IPS-11a (cell line): ENCODE results near the gene CACNA1D.
"Not testable (repeated sequence)": the region's sequence is repeated elsewhere in the genome, so short reads cannot be mapped to it uniquely, and the experiment has no call there.

Experiments
- H3K4me3 ChIP-seq: one replicate; pipeline ENCODE4 v1.5.1; 2013; ENCODE audit warnings: low read depth, low read length, control low read depth

The CACNA1D gene

GRCh38 chr3:53649816-53650215, 155.4 kb downstream of the CACNA1D start:
- H3K4me3 ChIP-seq = no peak overlapping the region

- H3K4me3 ChIP-seq = no peak overlapping the region
Observed at GRCh38 chr3:53650424-53650823, 156.0 kb downstream of the CACNA1D start.

- no peak overlapping the region for H3K4me3 ChIP-seq
Observed at GRCh38 chr3:53650928-53651661, 156.7 kb downstream of the CACNA1D start.

GRCh38 chr3:53651927-53652326, 157.5 kb downstream of the CACNA1D start:
- H3K4me3 ChIP-seq = no peak overlapping the region

GRCh38 chr3:53657651-53658050, 163.2 kb downstream of the CACNA1D start:
- H3K4me3 ChIP-seq = no peak overlapping the region

GRCh38 chr3:53658613-53659193, 164.3 kb downstream of the CACNA1D start:
- no peak overlapping the region for H3K4me3 ChIP-seq

GRCh38 chr3:53659996-53660395, 165.6 kb downstream of the CACNA1D start:
- no peak overlapping the region for H3K4me3 ChIP-seq

GRCh38 chr3:53661480-53661879, 167.1 kb downstream of the CACNA1D start:
- no peak overlapping the region for H3K4me3 ChIP-seq

- H3K4me3 ChIP-seq = not testable (repeated sequence)
Observed at GRCh38 chr3:53664812-53665211, 170.4 kb downstream of the CACNA1D start.

DNA sequence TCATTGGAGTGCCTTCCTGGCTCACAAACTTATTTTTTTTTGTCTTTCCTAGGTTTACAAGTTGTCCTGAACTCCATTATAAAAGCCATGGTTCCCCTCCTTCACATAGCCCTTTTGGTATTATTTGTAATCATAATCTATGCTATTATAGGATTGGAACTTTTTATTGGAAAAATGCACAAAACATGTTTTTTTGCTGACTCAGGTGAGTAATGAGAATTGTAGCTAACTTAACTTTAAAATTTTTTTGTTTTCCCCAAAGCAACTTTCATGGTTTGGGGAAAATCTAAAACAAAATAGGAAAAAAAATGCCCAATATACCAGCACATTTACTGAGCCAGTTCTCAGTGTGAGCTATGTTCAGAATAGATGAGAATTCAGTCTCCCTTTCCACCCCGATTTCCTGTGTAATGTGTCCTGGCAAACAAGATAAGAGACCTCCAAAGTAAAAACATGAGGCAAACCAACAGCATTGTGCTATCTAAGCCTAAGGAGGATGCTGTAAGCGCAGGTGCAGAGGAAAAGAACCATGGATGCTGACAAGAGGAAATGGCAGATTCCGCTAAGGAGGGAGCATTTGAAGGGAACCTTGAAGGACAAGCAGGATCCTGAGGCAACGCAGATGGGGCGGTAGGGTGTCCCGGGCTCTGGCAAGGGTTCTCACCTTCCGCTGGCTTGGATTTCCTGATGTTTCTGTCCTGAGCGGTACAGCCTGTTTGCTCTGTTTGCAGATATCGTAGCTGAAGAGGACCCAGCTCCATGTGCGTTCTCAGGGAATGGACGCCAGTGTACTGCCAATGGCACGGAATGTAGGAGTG, 171.4 kb downstream of the CACNA1D start:
- H3K4me3 ChIP-seq = no peak overlapping the region

DNA sequence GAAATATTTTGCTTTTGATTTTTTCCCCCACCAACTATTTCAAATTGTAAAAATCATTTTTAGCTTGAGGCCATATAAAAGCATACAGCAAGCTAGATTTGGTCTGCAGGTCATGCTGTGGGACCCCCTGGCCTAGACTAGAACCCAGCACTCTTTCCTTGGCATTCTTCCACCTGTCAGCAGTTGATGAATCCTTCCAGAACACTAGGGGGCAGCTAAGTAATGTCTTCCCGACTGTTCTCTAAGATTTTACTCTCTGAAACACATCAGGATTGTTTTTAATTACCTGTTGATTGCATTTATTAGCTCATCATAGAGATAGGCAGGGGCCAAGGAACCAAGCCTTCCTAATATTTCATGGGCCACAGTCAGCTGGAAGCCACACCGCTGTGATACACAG, 174.5 kb downstream of the CACNA1D start:
- no peak overlapping the region for H3K4me3 ChIP-seq

DNA sequence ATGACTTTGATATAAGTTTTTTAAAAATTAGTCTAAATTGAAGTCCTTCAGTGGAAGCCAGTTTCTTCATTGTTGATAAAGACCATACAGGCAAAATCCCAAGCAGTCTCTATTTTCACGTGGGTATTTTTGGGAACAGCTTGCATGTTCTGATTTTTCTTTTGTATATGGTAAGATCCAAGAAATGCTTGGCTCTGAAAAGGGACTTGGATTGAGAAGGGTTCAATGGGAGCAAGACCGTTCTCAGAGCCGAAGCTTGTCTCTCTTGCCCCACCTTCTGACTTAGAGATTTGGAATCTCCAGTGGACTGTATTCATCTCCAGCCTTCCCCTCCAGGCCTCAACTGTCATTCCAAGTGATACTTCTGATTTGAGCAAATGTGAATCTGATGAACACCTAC, 176.3 kb downstream of the CACNA1D start:
- no peak overlapping the region for H3K4me3 ChIP-seq

DNA sequence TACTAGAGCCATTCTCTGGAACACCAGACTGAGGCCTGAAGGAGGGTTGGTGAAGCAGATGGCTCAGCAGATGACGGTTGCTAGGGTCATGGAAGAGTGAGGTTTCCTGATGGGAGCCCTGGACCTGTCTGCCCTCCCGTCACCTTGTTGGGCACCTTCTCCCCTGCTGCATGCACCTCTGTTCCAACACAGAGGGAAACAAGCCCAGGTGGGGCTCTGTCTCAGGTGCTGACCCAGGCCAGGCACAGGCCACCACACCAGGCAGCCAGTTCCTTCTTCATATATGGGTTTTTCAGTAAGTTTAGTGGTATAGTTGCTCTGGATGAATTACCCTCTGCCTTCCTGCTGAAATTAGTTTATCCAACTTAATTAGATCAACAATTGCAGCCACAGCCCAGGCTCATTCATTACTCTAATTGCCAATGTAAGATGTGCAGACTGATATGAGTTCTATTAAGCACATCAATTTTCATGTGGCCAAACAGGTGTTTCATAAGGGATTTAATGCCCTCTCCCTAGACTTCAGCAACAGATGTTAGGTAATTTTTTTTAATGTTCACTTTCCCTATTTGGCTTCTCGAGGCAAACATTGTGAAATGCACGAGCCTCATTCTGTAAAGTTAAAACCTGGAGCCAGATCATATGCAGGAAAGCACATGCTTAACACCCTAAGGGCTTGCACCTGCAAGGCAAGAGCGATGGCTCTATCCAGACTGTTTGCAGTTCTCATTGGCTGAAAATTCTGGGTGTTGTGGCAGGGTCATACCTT, 177.0 kb downstream of the CACNA1D start:
- no peak overlapping the region for H3K4me3 ChIP-seq

- no peak overlapping the region for H3K4me3 ChIP-seq
Observed at GRCh38 chr3:53671961-53672299, 177.5 kb downstream of the CACNA1D start.

GRCh38 chr3:53672981-53673380, 178.6 kb downstream of the CACNA1D start:
- H3K4me3 ChIP-seq = no peak overlapping the region

- H3K4me3 ChIP-seq = no peak overlapping the region
Observed at GRCh38 chr3:53673722-53674350, 179.4 kb downstream of the CACNA1D start.

GRCh38 chr3:53674582-53674981, 180.2 kb downstream of the CACNA1D start:
- H3K4me3 ChIP-seq = no peak overlapping the region

- H3K4me3 ChIP-seq = no peak overlapping the region
Observed at GRCh38 chr3:53675022-53675697, 180.7 kb downstream of the CACNA1D start.

GRCh38 chr3:53675942-53676341, 181.5 kb downstream of the CACNA1D start:
- H3K4me3 ChIP-seq = no peak overlapping the region

- no peak overlapping the region for H3K4me3 ChIP-seq
Observed at GRCh38 chr3:53677413-53677812, 183.0 kb downstream of the CACNA1D start.
